Measurements from ENCODE around the gene RPS14. TPM values are rescaled to one million over a fixed set of nuclear protein-coding genes. Genes with fewer than 3 reads are reported as not detected.
A peak's percentile ranks its signal among the peaks of the same experiment; 100 is the strongest.

Gene RPS14
- total and polyA plus RNA-seq, 10 of the 15 experiments (the other 5 are each of a cell fraction or from before 2014, with no cell fraction given) = 2,295 to 4,047 (median 2,787) TPM

- H3K9me3 ChIP-seq (replicated peaks; ENCODE audit: control insufficient read depth, insufficient read depth, low read length) = no peaks in the 10 kb centered on the region
- peak overlapping the region; percentile 10 for H3K9ac ChIP-seq (ENCODE audit: control insufficient read depth, insufficient read depth, low read length)
- TF ChIP-seq BHLHE40 (IDR thresholded peaks at IDR 0.05; ENCODE audit: borderline replicate concordance in 1 of 2, low read depth in 2 of 2, low read length in 1 of 2) (no peak), KDM1A (IDR thresholded peaks at IDR 0.05; ENCODE audit: borderline replicate concordance) (no peak), MTA3 (IDR thresholded peaks at IDR 0.05; ENCODE audit: borderline replicate concordance, low read length) (no peak), NKRF (conservative IDR thresholded peaks at IDR 0.05) (no peak), ZNF384 (IDR thresholded peaks at IDR 0.05; ENCODE audit: borderline replicate concordance, low read depth, low read length) (no peak), SIN3A (IDR thresholded peaks at IDR 0.05; ENCODE audit: low read depth, low read length) (no peak), MAX (IDR thresholded peaks at IDR 0.05; ENCODE audit: low read depth, low read length) (no peak), E2F8 (IDR thresholded peaks at IDR 0.05; ENCODE audit: low read depth, partially characterized antibody) (no peak), TARDBP (IDR thresholded peaks at IDR 0.05; ENCODE audit: borderline replicate concordance) (no peak), ZNF207 (IDR thresholded peaks at IDR 0.05; ENCODE audit: borderline replicate concordance) (no peak), GABPA (IDR thresholded peaks at IDR 0.05; ENCODE audit: low read depth) (no peak), ETV6 (conservative IDR thresholded peaks at IDR 0.05 in 1 of 2, IDR thresholded peaks at IDR 0.05 in 1 of 2; ENCODE audit: borderline replicate concordance in 1 of 2, low read depth in 1 of 2) (no peak), RCOR1 (conservative IDR thresholded peaks at IDR 0.05; ENCODE audit: low read depth, low read length) (no peak), TAF1 (IDR thresholded peaks at IDR 0.05; ENCODE audit: borderline replicate concordance, low read depth, low read length) (no peak), CHD4 (IDR thresholded peaks at IDR 0.05) (no peak), NFYB (IDR thresholded peaks at IDR 0.05; ENCODE audit: insufficient read depth, low read depth, low read length) (no peak), BCL3 (IDR thresholded peaks at IDR 0.05; ENCODE audit: borderline replicate concordance, insufficient read depth, low read depth, low read length, poor library complexity, severe bottlenecking) (no peak)
- RAD21 ChIA-PET (ENCODE audit: unreplicated experiment) = interaction anchor here (1.0 kb wide), 1 partner anchor 11 kb away, joined by 3 read pairs; no protein-coding TSS in a partner anchor
- peak overlapping the region; percentile 97 for H3K4me3 ChIP-seq
- in situ Hi-C loops (cut with MboI) (no loop called here), intact Hi-C loops (cut with micrococcal nuclease; ENCODE audit: unreplicated experiment) (no loop called here)
- POLR2A ChIA-PET = interaction anchor here (0.6 to 1.0 kb wide), 2 partner anchors 40 to 49 kb away, joined by 3 to 4 read pairs; no protein-coding TSS in a partner anchor
- no peaks in the 10 kb centered on the region for H3K27me3 ChIP-seq (replicated peaks in 1 of 2; ENCODE audit: control insufficient read depth in 2 of 2, insufficient read depth in 2 of 2, low read length in 1 of 2)
- no TSS peak for BruUV-seq (replicated peaks)
- no peak for FAIRE-seq
- H3K4me1 ChIP-seq (ENCODE audit: control insufficient read depth, insufficient read depth, low read length) = peaks cover 2% of the 10 kb centered on the region; the same call in 1 of the 2 replicates
- H4K20me1 ChIP-seq (ENCODE audit: control insufficient read depth, insufficient read depth) = peaks cover 7% of the 10 kb centered on the region
- H2AFZ ChIP-seq (ENCODE audit: control insufficient read depth, low read depth, low read length) = no peak overlapping the region
- H3K4me2 ChIP-seq (ENCODE audit: control insufficient read depth, insufficient read depth) = peak overlapping the region; percentile 79
- peaks cover 30 to 37% of the 10 kb centered on the region in 2 experiments for H3K36me3 ChIP-seq (ENCODE audit: control insufficient read depth in 2 of 2, insufficient read depth in 2 of 2, low read length in 1 of 2)
- WGBS (ENCODE audit: insufficient coverage, insufficient replicate concordance, low lambda C conversion rate, missing lambda C conversion rate) = 97% methylated on average over 6 of the region's 6 CpGs
- DNase-seq (ENCODE audit: low read depth, low spot score) = no peak
- no peak for ATAC-seq
- CTCF ChIA-PET = interaction anchor here (2.9 to 3.3 kb wide), 2 partner anchors 10 to 49 kb away, joined by 12 to 17 read pairs; no protein-coding TSS in a partner anchor
- H3K79me2 ChIP-seq (ENCODE audit: control insufficient read depth, insufficient read depth, low read length) = peaks cover 41% of the 10 kb centered on the region
- SMC1A ChIA-PET (ENCODE audit: uncharacterized antibody, unreplicated experiment) = interaction anchor here (1.2 to 2.0 kb wide), 2 partner anchors 10 to 12 kb away, joined by 4 read pairs; no protein-coding TSS in a partner anchor
- no peak overlapping the region for H3K27ac ChIP-seq (ENCODE audit: control insufficient read depth, insufficient read depth)
Measured at GRCh38 chr5:150447188-150447587, 2.4 kb downstream of the RPS14 start.

All from GM12878 (cell line).